Astrocyte of the hippocampus (primary cell): ENCODE measurements around the gene RABGGTA.

Source experiments
- DNase-seq: peaks from one replicate; pipeline ENCODE4 v3.0.0; 2011; ENCODE audit warnings: low read depth, low spot score

The RABGGTA gene

DNA sequence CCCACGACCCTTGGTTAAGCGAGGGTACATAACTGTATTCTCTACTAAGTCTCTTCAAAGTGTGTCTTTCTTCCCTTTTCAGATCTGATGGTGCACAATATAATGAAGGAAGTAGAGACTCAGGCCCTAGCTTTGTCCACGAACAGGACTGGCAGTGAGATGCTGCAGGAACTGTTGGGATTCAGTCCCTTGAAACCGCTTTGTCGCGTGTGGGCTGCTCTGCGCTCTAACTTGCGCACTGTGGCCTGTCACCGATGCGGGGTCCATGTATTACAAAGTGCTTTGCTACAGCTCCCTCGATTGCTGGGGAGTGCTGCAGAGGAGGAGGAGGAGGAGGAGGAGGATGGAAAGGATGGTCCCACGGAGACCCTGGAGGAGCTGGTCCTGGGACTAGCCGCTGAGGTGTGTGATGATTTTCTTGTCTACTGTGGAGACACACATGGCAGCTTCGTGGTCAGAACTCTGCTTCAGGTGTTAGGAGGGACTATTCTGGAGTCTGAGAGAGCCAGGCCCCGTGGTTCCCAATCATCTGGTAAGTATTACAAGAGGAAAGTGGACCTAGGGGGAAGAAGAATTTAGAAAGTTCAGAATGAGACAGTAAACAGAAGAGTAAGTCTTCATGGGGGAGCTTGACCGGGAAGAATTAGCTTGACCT, 29.1 kb upstream of the RABGGTA start:
- DNase-seq: no peak

GRCh38 chr14:24299255-24300191, 28.1 kb upstream of the RABGGTA start, which contains the start of the genes DHRS1 and NOP9:
Gene DHRS1, minus strand, starts transcription at chr14:24299780. Its CDS starts 674 bp downstream, at chr14:24299106.
Gene NOP9, plus strand, starts transcription at chr14:24299850. Its CDS starts 105 bp downstream, at chr14:24299955.
- peak; percentile 96 for DNase-seq

DNA sequence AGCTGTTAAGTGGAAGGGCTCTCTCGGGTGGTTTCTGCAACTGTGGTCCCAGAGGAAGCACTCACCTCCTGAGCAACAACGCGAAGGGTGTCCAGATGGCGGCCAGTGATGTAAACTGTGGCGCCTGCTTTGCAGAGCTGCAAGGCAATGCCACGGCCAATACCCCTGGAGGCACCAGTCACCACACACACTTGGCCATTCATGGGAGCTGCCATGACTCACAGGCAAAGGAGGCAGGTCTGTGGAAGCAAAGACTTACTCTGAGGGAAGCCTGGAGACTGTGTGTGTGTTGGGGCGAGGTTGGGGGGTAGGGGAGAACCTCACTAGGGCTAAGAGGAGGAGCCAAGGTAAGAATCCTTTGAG, 27.5 kb upstream of the RABGGTA start:
- DNase-seq: peak; percentile 75

DNA sequence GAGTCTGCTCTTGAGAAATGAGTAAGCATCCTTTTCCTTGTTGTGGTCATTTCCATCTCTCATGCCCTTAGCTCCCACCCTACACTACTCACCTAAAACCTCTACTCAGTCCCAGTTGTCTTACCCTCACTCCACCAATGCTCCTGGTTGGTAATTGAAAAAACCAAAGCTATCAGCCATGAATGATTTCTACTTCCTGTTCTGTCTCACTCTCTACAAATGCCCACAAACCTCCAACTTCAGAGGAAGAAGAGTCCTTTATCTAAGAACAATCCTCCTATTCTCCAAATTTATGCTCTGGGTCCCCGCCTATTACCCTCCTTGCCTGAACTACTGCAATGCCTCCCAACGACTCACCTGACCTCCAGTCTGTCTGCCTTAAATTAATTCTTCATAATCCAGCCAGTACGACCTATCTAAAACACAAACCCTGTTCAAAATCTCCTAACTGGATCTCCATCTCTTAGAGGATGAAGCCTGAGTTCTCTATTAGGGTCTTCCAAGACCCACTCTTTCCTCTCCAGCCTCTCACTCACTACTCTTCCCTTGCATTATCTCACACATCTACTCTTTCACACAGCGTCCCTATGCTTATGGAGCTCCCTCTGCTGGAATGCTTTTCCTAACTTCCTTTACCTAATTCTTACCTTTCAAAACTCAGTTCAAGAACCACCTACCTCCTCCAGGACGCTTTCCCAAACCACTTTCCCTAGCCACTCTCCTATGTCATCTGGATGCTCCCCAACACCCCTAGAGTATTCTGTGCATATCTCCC, 26.0 kb upstream of the RABGGTA start:
- DNase-seq: peak; percentile 46

GRCh38 chr14:24296341-24297157, 25.2 kb upstream of the RABGGTA start:
- DNase-seq: peak; percentile 94

- DNase-seq: no peak
These were observed 22.1 kb upstream of the RABGGTA start for GRCh38 chr14:24293525-24293924.

DNA sequence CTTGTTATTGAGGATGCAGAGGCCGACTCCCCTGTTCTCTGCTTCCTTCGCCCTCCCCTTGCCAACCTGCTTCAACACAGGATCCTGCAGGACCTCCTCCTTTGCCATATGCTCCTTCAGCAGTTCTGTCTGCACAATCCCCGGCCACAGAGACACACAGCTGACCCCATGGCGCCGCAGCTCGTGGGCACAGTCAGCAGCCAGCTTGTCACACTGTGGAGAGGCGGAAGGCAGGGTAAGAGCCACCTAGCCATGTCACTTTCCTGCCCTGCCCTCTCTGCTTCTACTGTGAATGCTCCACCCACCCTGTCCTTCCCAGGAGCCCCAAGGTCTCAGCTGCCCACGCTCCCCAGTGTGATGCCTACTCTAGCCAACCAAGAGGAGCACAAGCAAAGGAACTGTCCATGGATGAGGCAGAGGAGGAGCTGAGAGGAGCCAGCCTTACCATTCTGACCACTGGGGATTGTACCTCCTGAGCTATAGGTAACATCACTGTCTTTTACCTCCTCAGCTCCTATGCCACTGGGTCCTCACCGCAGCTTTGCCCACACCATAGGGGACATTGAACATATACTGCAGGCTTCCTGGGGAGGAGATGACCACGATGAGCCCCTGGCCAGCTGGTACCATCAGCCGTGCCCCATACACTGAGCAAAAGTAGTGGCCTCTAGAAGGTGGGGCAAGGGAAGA, 20.9 kb upstream of the RABGGTA start:
- DNase-seq: no peak

GRCh38 chr14:24291446-24292117, 20.2 kb upstream of the RABGGTA start:
- no peak for DNase-seq

DNA sequence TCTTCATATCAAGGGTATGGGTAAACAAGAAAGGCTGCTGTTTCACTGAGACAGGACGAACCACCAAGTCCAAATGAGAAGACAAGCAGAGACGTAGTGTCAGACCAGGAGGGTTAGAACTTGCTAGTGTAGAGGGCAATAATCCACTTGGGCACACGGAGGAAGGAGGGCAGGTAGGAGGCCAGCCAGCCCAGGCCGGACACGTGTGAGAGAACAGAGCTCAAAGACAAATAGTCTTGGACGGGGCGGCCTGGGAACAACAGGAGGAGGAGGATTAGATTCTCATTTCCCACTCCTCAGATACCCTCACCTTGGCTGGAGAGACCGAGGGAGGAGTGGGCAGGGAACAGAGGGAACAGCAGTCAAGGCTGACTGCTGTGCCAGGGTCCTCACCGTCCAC, 19.3 kb upstream of the RABGGTA start:
- no peak for DNase-seq

- no peak for DNase-seq
These were observed 18.4 kb upstream of the RABGGTA start for GRCh38 chr14:24289649-24290280.

DNA sequence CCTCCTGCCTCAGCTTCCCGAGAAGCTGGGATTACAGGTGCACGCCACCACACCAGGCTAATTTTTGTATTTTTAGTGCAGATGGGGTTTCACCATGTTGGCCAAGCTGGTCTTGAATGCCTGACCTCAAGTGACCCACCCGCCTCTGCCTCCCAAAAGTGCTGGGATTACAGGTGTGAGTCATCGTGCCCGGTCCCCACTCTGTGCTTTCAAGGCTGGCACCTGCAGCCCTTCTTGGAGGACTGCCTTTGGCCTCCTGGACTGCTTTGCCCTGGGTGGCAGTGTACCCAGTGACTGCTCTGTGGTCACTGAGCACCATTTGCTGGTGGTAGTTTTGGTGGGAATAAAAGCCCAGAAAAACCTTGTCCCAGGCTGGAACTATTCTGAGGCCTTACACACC, 15.6 kb upstream of the RABGGTA start:
- no peak for DNase-seq

- DNase-seq: peak; percentile 46
These were observed 14.0 kb upstream of the RABGGTA start for GRCh38 chr14:24285351-24285750.

DNA sequence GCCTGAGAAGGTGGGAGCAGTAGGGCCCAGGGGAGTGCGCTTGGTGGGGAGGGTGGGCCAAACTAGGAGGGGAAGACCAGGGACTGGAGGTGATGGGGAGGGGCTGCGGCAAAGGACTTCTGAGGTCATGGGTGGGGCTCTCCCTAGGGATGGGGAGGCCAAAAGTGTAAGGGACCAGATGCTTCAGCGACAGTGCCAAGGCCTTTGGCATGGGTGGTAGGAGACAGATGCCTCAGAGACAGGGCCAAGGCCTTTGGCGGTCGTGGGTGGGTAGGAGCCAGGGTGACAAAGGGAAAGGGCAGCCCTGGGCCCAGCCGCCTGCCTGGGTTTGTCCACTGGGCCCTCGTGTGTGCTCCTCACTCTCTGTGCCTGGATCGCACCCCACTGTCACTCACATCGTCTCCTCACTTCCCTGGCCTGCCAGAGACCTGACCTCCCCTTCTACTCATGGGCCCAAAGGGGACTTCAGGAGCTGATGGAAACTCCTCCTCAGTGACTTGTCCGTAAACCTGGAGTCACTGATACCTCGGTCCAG, 13.2 kb upstream of the RABGGTA start:
- no peak for DNase-seq

DNA sequence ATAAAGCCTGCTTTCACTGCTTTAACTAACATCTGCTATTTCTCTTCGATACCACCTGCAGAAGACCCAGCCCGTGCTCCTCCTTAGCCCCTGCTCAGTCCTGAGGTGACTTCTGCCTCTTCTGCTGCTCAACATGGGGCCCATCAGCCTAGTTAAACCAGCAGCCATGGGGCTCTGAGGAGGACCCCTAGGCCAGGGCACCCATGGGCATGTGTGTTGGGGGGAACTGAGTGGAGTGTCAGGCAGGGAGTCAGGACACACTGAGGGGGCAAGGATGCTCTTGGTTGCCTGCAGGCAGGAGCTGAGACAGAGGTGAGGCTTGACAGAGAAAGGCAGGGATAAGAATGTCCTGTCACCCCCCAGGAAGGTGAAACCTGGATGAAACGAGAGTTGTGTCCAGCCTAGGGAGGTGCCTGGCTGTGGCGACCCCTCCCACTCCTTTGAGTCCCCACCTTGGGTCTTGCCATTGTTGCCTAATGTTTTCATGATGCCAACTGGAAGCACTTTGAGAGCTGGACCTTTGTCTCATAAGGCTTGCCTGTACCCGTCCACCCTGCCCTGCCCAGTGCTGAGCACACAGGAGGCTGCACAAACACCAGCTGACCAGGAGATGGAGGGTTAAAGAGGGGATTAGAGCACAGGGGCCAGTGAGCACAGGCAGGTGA, 12.5 kb upstream of the RABGGTA start:
- DNase-seq: no peak

DNA sequence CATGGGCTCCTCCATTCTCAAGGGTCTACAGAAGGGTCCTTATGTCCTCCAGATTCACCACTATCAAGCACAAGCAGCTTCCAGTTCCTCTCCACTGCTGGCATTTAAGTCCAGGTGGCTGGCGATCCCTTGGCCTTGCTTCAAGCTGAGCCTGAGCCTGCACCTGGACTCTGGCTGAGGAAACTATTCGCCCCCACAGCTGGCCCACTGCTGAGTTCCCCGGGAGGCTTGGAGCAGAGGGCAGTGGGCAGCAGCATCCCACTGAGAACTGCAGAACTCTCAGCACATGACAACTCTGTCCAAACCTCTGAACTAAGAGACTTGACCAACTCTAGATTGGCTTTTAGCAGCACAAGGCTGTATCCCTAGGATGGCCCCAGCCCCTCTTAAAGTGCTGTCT, 11.3 kb upstream of the RABGGTA start:
- no peak for DNase-seq

- no peak for DNase-seq
These were observed 10.2 kb upstream of the RABGGTA start for GRCh38 chr14:24281636-24282035.

DNA sequence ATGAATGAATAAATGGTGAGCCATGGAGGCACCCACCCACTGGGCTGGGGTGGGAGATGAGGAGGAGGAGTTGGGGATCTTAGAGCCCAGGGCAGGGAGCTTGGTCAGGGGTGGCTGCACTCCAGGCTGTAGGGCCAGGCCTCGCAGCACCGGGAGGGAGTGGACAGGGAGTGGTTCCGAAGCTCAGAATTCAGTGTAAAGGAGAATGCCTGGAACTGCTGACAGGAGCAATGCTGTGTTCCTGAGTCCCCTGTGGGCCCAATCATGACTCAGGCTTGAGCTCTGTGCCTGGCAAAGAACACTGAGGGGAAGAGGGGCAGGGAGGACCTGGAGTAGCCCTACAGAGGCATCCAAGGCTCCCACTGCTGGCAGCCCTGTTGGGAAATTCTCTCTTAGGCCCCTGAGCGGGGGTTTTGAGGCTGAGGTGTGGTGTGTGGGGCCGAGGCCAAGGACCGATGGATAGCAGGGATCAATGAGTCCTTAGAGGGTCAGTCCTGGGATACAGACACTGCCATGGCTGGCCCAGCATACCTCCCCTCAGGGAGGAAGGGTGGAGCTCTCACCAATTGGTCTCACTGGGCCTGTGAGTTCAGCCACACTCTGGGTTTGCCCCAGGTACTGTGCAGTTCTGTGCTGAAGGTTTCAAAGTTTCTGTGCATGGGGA, 9.5 kb upstream of the RABGGTA start:
- DNase-seq: no peak
